HEK293 (cell line): ENCODE results near the gene ZNF423.

ENCODE experiments used
- CTCF ChIA-PET: fragments of 350-600 bp; formaldehyde crosslinking; extraction: SDS; loops from one replicate; lab custom pipeline; 2021; ENCODE audit warnings: antibody characterized with exemption; lab: Yijun Ruan, JAX
- POLR2A ChIA-PET: fragments of 300-600 bp; formaldehyde crosslinking; extraction: SDS; loops from one replicate; lab custom pipeline; 2020; ENCODE audit warnings: antibody characterized with exemption, inconsistent platforms; lab: Yijun Ruan, JAX
- H3K27ac ChIP-seq: fragments of 200-500 bp; sonication (Bioruptor generic); 2 replicates; pipeline ENCODE4 v1.5.1; 2014; ENCODE audit warnings: low read depth, low read length, control low read depth, inconsistent platforms; ENCODE audit errors: extremely low read depth
- H3K36me3 ChIP-seq, 2 experiments: fragments of 200-500 bp in 1 of 2; sonication (Bioruptor generic) in 1 of 2; 1 replicate in 1 of 2; 2 replicates in 1 of 2; pipeline ENCODE4 v1.5.1; 2014 to 2017; ENCODE audit warnings: inconsistent platforms in 2 of 2, low read length in 2 of 2; ENCODE audit not compliant: control insufficient read depth in 2 of 2, insufficient read depth in 1 of 2
- H3K4me1 ChIP-seq: fragments of 200-500 bp; sonication (Bioruptor generic); 2 replicates; pipeline ENCODE4 v1.5.1; 2014; ENCODE audit warnings: mild to moderate bottlenecking, low read length, inconsistent platforms; ENCODE audit not compliant: control insufficient read depth, insufficient read depth
- H3K4me3 ChIP-seq: 2 replicates; pipeline ENCODE4 v1.5.1; 2011; ENCODE audit warnings: low read depth, mild to moderate bottlenecking, control low read depth, low read length, moderate library complexity
- H3K9me3 ChIP-seq: fragments of 200-500 bp; sonication (Bioruptor generic); 2 replicates; pipeline ENCODE4 v1.5.1; 2014; ENCODE audit warnings: low read depth, low read length, inconsistent platforms; ENCODE audit not compliant: control insufficient read depth, insufficient read depth
- GLI2 ChIP-seq: fragments of 450-650 bp; formaldehyde crosslinking; IDR thresholded peaks from 2 replicates; pipeline ENCODE4; 2017; ENCODE audit warnings: missing biosample characterization, missing genetic modification characterization, low read depth, borderline replicate concordance
- KLF7 ChIP-seq: fragments of 450-650 bp; formaldehyde crosslinking; IDR thresholded peaks from 2 replicates; pipeline ENCODE4 v1.5.1; 2016; ENCODE audit warnings: missing biosample characterization, missing genetic modification characterization, borderline replicate concordance
- TRIM28 ChIP-seq: IDR thresholded peaks from 2 replicates; pipeline ENCODE4 v1.6.1; 2011; ENCODE audit warnings: low read length, control low read depth, borderline replicate concordance
- ZBTB1 ChIP-seq: fragments of 450-650 bp; formaldehyde crosslinking; IDR thresholded peaks from 2 replicates; pipeline ENCODE4 v1.5.1; 2016; ENCODE audit warnings: missing biosample characterization, missing genetic modification characterization
- ZBTB21 ChIP-seq: fragments of 450-650 bp; formaldehyde crosslinking; IDR thresholded peaks from 2 replicates; pipeline ENCODE4 v1.5.1; 2017; ENCODE audit warnings: missing biosample characterization, missing genetic modification characterization
- ZNF146 ChIP-seq: fragments of 450-650 bp; formaldehyde crosslinking; IDR thresholded peaks from 2 replicates; pipeline ENCODE4 v1.5.1; 2016; ENCODE audit warnings: missing biosample characterization, missing genetic modification characterization
- ZNF211 ChIP-seq: fragments of 450-650 bp; formaldehyde crosslinking; IDR thresholded peaks from 2 replicates; pipeline ENCODE4 v1.5.1; 2016; ENCODE audit warnings: low read depth, missing biosample characterization, missing genetic modification characterization
- ZNF266 ChIP-seq: fragments of 450-650 bp; formaldehyde crosslinking; IDR thresholded peaks from 2 replicates; pipeline ENCODE4 v1.5.1; 2016; ENCODE audit warnings: missing biosample characterization, missing genetic modification characterization, low read depth
- ZNF366 ChIP-seq: fragments of 450-650 bp; formaldehyde crosslinking; conservative IDR thresholded peaks from 2 replicates; pipeline ENCODE4 v1.5.1; 2016; ENCODE audit warnings: missing biosample characterization, missing genetic modification characterization
- ZNF391 ChIP-seq: fragments of 450-650 bp; formaldehyde crosslinking; IDR thresholded peaks from 2 replicates; pipeline ENCODE4 v1.5.1; 2016; ENCODE audit warnings: low read depth, missing biosample characterization, missing genetic modification characterization, borderline replicate concordance
- ZNF416 ChIP-seq: fragments of 450-650 bp; formaldehyde crosslinking; IDR thresholded peaks from 2 replicates; pipeline ENCODE4 v1.5.1; 2016; ENCODE audit warnings: missing biosample characterization, missing genetic modification characterization
- ZNF521 ChIP-seq: fragments of 450-650 bp; formaldehyde crosslinking; IDR thresholded peaks from 2 replicates; pipeline ENCODE4 v1.5.1; 2017; ENCODE audit warnings: missing biosample characterization, mild to moderate bottlenecking, missing genetic modification characterization
- ZNF560 ChIP-seq: fragments of 450-650 bp; formaldehyde crosslinking; IDR thresholded peaks from 2 replicates; pipeline ENCODE4 v1.5.1; 2017; ENCODE audit warnings: missing biosample characterization, missing genetic modification characterization, borderline replicate concordance
- ZNF561 ChIP-seq: fragments of 450-650 bp; IDR thresholded peaks from 2 replicates; pipeline ENCODE4 v1.5.1; 2018; ENCODE audit warnings: missing biosample characterization, missing genetic modification characterization, borderline replicate concordance
- ZNF623 ChIP-seq: fragments of 450-650 bp; formaldehyde crosslinking; IDR thresholded peaks from 2 replicates; pipeline ENCODE4 v1.5.1; 2016; ENCODE audit warnings: missing biosample characterization, missing genetic modification characterization
- ZNF776 ChIP-seq: fragments of 450-650 bp; formaldehyde crosslinking; IDR thresholded peaks from 2 replicates; pipeline ENCODE4 v1.5.0; 2017; ENCODE audit warnings: missing biosample characterization, missing genetic modification characterization, borderline replicate concordance
- ZNF843 ChIP-seq: fragments of 450-650 bp; formaldehyde crosslinking; IDR thresholded peaks from 2 replicates; pipeline ENCODE4 v1.5.1; 2016; ENCODE audit warnings: missing biosample characterization, missing genetic modification characterization
- TF ChIP-seq, protein P1 (sequence below): fragments of 450-650 bp; formaldehyde crosslinking; IDR thresholded peaks from 2 replicates; pipeline ENCODE4 v1.5.0; 2017; ENCODE audit warnings: missing biosample characterization, missing genetic modification characterization, borderline replicate concordance

The ZNF423 gene

GRCh38 chr16:49747654-49748053, 108.3 kb downstream of the ZNF423 start (continued):
- TF ChIP-seq ZNF146 (no peak), ZNF416 (tag by site-specific recombination) (no peak), ZBTB1 (tag by site-specific recombination) (no peak), ZNF521 (tag by site-specific recombination) (no peak), ZNF776 (tag by site-specific recombination) (no peak), ZNF560 (tag by site-specific recombination) (no peak), GLI2 (no peak), ZNF211 (tag by site-specific recombination) (no peak), ZNF266 (tag by site-specific recombination) (no peak), ZBTB21 (tag by site-specific recombination) (no peak)

- Histone ChIP-seq H3K9me3 (no peaks in the 10 kb centered on the region), H3K36me3 (no peaks in the 10 kb centered on the region), H3K27ac (no peak overlapping the region), H3K4me3 (no peak overlapping the region), H3K4me1 (no peaks in the 10 kb centered on the region)
- CTCF ChIA-PET, result no interaction called here
- POLR2A ChIA-PET, result no interaction called here
- TF ChIP-seq ZNF391 (tag by site-specific recombination), result no peak
- TF ChIP-seq TRIM28, result no peak
These were observed 109.4 kb downstream of the ZNF423 start for GRCh38 chr16:49746545-49746944.

- no peaks in the 10 kb centered on the region for H3K36me3 ChIP-seq
- H3K9me3 ChIP-seq, result no peaks in the 10 kb centered on the region
- no peak overlapping the region for H3K4me3 ChIP-seq
- no peak overlapping the region for H3K27ac ChIP-seq
- ChIA-PET CTCF (interaction anchor here (1.2 kb wide), 1 partner anchor 337 kb away, joined by 3 read pairs; no protein-coding TSS in a partner anchor), POLR2A (no interaction called here)
- no peak for TF ChIP-seq KLF7
- TF ChIP-seq ZNF391 (tag by site-specific recombination), result no peak
- no peak for TF ChIP-seq ZNF561
- TF ChIP-seq ZNF843 (tag by site-specific recombination), result no peak
- no peak for TF ChIP-seq ZNF366
- TF ChIP-seq, protein P1, sequence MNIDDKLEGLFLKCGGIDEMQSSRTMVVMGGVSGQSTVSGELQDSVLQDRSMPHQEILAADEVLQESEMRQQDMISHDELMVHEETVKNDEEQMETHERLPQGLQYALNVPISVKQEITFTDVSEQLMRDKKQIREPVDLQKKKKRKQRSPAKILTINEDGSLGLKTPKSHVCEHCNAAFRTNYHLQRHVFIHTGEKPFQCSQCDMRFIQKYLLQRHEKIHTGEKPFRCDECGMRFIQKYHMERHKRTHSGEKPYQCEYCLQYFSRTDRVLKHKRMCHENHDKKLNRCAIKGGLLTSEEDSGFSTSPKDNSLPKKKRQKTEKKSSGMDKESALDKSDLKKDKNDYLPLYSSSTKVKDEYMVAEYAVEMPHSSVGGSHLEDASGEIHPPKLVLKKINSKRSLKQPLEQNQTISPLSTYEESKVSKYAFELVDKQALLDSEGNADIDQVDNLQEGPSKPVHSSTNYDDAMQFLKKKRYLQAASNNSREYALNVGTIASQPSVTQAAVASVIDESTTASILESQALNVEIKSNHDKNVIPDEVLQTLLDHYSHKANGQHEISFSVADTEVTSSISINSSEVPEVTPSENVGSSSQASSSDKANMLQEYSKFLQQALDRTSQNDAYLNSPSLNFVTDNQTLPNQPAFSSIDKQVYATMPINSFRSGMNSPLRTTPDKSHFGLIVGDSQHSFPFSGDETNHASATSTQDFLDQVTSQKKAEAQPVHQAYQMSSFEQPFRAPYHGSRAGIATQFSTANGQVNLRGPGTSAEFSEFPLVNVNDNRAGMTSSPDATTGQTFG (tag by site-specific recombination), result no peak
- no peak for TF ChIP-seq ZNF623 (tag by site-specific recombination)
- TF ChIP-seq, all 188 proteins: peak for 0
- no peaks in the 10 kb centered on the region for H3K4me1 ChIP-seq
These were observed 110.6 kb downstream of the ZNF423 start for GRCh38 chr16:49745311-49745747.
